Immature natural killer cell (primary cell): ENCODE measurements around the gene KRT78. TPM values are rescaled to one million over a fixed set of nuclear protein-coding genes. Genes with fewer than 3 reads are reported as not detected.
"Not testable (repeated sequence)": the region's sequence is repeated elsewhere in the genome, so short reads cannot be mapped to it uniquely, and the experiment has no call there.

ENCODE experiments used
- DNase-seq, 3 donors: peaks; one replicate each; pipeline ENCODE4 v3.0.0; 2022; ENCODE audit warnings: mixed read lengths in 1 of 3
- H3K27ac Mint-ChIP-seq, 6 donors: one replicate each; pipeline ENCODE4 v1.8.0; 2020; ENCODE audit warnings: mixed read lengths in 6 of 6, mild to moderate bottlenecking in 5 of 6, inconsistent platforms in 4 of 6, moderate library complexity in 3 of 6
- H3K27me3 Mint-ChIP-seq, 3 donors: one replicate each; pipeline ENCODE4 v1.8.0; 2020 to 2021; ENCODE audit warnings: low read depth in 3 of 3, mild to moderate bottlenecking in 3 of 3, mixed read lengths in 3 of 3, moderate library complexity in 3 of 3, inconsistent platforms in 1 of 3
- H3K36me3 Mint-ChIP-seq, 3 donors: one replicate each; pipeline ENCODE4 v1.8.0; 2020; ENCODE audit warnings: mixed read lengths in 3 of 3, inconsistent platforms in 2 of 3, mild to moderate bottlenecking in 2 of 3
- H3K4me1 Mint-ChIP-seq, 2 donors: one replicate each; pipeline ENCODE4 v1.8.0; 2020; ENCODE audit warnings: inconsistent platforms in 2 of 2, mild to moderate bottlenecking in 2 of 2, mixed read lengths in 2 of 2, moderate library complexity in 1 of 2
- H3K4me3 Mint-ChIP-seq, 5 donors: one replicate each; pipeline ENCODE4 v1.8.0; 2020; ENCODE audit warnings: mild to moderate bottlenecking in 5 of 5, mixed read lengths in 5 of 5, inconsistent platforms in 3 of 5, moderate library complexity in 3 of 5
- H3K9me3 Mint-ChIP-seq, 6 donors: one replicate each; pipeline ENCODE4 v1.8.0; 2020; ENCODE audit warnings: mild to moderate bottlenecking in 6 of 6, mixed read lengths in 6 of 6, inconsistent platforms in 4 of 6, moderate library complexity in 3 of 6
- polyA plus RNA-seq, 3 donors: library from polyadenylated mRNA; unstranded; fragments of 300-500 nt; fragmentation: Illumina TruSeq; gene quantifications; one replicate each; pipeline ENCODE4 v1.2.3, GENCODE V29; 2021

KRT78 gene, protein sequence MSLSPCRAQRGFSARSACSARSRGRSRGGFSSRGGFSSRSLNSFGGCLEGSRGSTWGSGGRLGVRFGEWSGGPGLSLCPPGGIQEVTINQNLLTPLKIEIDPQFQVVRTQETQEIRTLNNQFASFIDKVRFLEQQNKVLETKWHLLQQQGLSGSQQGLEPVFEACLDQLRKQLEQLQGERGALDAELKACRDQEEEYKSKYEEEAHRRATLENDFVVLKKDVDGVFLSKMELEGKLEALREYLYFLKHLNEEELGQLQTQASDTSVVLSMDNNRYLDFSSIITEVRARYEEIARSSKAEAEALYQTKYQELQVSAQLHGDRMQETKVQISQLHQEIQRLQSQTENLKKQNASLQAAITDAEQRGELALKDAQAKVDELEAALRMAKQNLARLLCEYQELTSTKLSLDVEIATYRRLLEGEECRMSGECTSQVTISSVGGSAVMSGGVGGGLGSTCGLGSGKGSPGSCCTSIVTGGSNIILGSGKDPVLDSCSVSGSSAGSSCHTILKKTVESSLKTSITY
- polyA plus RNA-seq, result under 1 TPM in 1 of 3 donors, not detected in 2; 0.28 TPM

DNA sequence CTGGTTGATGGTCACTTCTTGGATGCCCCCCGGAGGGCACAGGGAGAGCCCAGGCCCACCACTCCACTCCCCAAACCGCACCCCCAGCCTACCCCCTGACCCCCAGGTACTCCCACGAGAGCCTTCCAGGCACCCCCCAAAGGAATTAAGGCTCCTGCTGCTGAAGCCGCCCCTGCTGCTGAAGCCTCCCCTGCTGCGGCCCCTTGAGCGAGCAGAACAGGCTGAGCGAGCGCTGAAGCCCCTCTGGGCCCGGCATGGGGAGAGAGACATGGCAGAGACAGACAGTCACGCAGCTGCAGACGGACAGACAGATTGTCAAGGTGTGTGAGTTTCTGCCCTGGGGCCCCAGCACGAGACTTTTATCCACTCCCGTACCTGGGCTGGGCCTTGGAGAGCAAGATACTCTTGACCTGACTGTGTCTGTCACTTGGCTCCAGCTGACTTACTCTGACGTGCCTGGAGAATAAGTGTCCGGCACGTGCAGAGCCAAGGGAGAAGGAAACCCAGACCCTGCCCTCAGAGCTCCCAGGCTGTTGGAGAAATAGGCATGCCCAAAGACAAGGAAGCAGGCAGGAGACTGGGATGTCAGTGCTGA lies at the start of gene KRT78:
KRT78 (minus strand) TSS at position 334 of the 595 bp plus-strand sequence; CDS start at position 270, 64 bp downstream.
- Mint-ChIP-seq H3K27me3 (peaks cover 1 to 3% (median 3%) of the 10 kb centered on the region in 3 donors), H3K9me3 (no peaks in the 10 kb centered on the region), H3K4me1 (no peaks in the 10 kb centered on the region), H3K4me3 (no peak within 1 kb of the TSS), H3K36me3 (peaks cover 0 to 8% (median 0%) of the 10 kb centered on the region in 3 donors), H3K27ac (no peak within 1 kb of the TSS)
- no peak for DNase-seq

DNA sequence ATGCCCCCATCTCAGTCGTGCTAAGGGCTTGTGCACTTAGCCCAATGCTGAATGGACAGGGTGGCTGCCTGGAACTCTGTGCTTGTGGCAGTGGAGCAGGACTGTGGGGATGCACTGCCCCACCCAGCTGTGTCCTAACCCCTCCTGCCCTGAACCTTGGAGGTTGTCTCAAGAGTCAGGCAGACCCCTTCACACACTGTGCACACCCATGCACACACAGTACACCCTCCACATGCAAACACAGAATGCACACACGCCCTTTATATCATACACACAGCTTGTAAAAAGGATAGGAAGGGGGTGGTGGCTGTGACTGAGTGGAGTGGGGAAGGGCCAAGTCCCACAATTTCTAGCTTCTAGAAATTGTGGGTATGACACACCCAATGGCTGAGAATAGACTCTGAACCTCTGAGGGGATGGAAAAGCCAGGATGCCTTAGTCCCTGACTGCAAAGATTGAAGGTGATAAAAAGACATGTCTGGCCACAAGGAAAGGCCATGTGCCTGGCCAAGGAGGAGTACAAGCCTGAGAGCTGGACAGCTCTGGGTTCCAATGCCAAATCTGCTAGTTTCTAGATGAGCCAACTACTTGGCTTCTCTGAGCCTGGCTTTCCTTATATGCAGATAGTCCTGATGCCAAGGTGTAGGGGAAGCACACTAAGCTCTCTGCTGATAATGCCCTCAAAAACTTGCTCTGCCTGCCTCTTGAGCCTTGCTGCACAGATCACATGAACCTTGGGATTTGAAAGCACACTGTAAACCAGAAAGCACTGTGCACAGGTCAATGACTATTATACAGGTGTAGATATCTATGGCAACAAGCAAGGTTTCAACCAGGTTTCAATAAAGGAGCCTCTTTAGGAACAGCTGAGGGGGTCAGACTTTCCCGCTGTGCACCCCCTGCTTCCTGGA lies 47.7 kb upstream of the KRT78 start:
- Mint-ChIP-seq H3K27ac (no peak overlapping the region), H3K9me3 (no peaks in the 10 kb centered on the region), H3K4me1 (no peaks in the 10 kb centered on the region)

DNA sequence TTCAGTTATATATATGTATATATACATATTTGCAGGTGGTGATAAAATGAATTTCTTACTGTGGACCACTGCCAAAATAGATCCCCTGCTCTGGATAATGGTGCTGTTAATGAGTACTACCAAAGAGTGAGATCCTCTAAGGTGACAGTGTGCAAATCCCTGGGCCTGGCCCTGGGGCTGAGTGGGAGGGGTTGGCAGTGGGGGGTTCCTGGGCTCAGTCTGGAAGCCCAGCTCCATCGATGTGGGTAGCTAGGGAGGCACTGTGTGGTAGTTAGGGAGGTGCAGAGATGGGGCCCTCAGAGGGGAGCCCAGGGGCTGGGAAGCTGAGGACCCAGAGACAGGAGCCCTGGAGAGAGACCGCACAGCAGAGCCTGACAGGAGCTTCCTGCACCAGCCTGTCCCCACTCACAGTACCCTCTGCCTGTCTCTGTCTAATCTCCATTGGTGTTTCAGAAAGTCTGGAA lies 47.0 kb upstream of the KRT78 start:
- Mint-ChIP-seq H3K27me3 (peaks cover 0 to 9% (median 2%) of the 10 kb centered on the region in 3 donors), H3K36me3 (no peaks in the 10 kb centered on the region), H3K4me3 (no peak overlapping the region), H3K9me3 (no peaks in the 10 kb centered on the region), H3K27ac (no peak overlapping the region), H3K4me1 (no peaks in the 10 kb centered on the region)
- no peak for DNase-seq

More for the DNA sequence above, 47.7 kb upstream of the KRT78 start:
- Mint-ChIP-seq H3K4me3 (no peak overlapping the region), H3K27me3 (peaks cover 0 to 9% (median 2%) of the 10 kb centered on the region in 3 donors), H3K36me3 (no peaks in the 10 kb centered on the region)
- DNase-seq, result no peak

DNA sequence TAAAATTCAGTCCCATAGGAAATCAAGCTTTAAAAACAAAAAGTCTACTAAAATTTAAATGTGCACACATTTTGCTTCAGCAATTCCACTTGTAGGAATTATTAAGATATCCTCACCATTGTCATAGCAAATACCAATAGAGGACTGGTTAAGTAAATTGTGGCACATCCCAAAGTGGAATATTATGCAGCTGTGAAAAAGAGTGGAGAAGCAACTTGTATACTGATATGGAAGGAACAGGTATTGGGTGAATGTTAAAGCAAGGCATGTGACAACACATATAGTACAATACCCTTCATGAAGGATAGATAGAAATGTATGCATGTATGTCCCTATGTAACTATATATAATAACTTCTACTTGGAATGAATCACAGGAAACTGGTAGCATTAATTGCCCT lies 44.2 kb upstream of the KRT78 start:
- Mint-ChIP-seq H3K4me1 (no peaks in the 10 kb centered on the region), H3K4me3 (no peak overlapping the region), H3K27me3 (peaks cover 0 to 9% (median 4%) of the 10 kb centered on the region in 3 donors), H3K9me3 (no peaks in the 10 kb centered on the region), H3K27ac (no peak overlapping the region), H3K36me3 (no peaks in the 10 kb centered on the region)
- DNase-seq, result no peak

DNA sequence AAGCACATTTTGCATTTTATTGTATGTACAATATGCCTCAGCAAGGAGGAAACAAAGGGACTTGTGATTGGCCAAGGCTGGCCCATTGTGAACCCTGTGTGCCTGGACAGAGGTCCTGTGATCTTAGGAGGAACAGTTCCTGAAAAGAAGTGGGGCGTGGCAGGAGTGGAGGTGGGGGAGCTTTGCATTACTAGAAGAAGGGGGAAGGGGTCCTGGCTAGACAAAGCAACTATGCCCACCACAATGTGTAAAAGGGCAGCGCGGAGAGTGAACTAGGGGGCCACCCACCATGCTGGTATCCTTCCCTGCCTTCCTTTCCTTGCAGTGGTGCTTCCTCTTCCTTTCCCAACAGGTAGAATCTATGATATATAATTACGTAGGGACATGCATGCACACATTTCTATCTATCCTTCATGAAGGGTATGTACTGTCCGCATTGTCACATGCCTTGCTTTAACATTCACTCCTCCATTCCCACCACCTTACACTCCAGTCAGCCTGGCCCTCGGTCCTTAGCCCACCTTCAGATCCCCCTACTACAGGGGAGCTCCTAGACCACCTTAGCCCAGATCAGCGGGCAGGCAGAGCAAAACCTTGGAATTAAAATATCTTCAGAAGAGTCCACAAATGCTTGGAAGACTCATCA lies 43.5 kb upstream of the KRT78 start:
- peaks cover 0 to 9% (median 4%) of the 10 kb centered on the region in 3 donors for H3K27me3 Mint-ChIP-seq
- no peaks in the 10 kb centered on the region for H3K9me3 Mint-ChIP-seq
- DNase-seq, result no peak
- no peak overlapping the region for H3K4me3 Mint-ChIP-seq
- H3K27ac Mint-ChIP-seq, result no peak overlapping the region
- H3K36me3 Mint-ChIP-seq, result no peaks in the 10 kb centered on the region
- H3K4me1 Mint-ChIP-seq, result no peaks in the 10 kb centered on the region

DNA sequence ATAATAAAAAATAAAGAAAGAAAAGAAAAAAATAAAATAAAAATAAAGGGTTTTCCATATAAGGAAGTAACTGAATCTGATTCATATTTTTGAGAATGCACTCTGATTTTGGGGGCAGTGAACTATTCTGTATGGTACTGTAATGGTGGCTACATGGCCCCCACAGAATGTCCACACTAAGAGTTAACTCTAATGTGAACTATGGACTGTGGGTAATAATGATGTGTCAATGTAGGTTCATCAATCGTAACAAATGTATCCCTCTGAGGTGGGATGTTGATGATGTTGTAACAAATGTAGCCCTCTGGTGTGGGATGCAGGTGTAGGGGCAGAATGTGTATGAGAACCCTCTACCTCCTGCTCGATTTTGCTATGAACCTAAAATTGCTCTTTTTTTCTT lies 42.2 kb upstream of the KRT78 start:
- Mint-ChIP-seq H3K27ac (no peak overlapping the region), H3K9me3 (no peaks in the 10 kb centered on the region), H3K36me3 (no peaks in the 10 kb centered on the region), H3K4me1 (no peaks in the 10 kb centered on the region), H3K27me3 (peaks cover 2 to 12% (median 4%) of the 10 kb centered on the region in 3 donors), H3K4me3 (no peak overlapping the region)
- no peak for DNase-seq

DNA sequence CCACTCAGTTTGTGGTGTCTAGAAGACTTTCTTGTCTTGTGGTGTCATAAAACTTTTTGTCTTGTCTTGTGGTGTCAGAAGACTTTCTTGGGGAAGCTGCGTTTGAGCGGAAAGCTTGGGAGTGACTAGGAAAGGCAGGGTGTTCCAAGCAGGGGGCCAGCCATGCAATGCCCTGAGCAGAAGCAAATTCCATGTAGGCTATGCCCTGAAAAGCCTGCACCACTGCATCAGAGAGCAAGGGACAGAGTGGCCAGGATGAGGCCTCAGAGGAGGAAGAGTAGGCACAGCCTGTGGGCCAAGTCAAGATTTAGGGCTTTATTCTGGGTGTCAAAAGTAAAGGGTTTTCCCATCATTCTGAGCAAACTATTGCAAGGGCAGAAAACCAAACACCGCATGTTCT lies 41.6 kb upstream of the KRT78 start:
- no peaks in the 10 kb centered on the region for H3K9me3 Mint-ChIP-seq
- no peaks in the 10 kb centered on the region for H3K4me1 Mint-ChIP-seq
- no peak overlapping the region for H3K4me3 Mint-ChIP-seq
- H3K27me3 Mint-ChIP-seq, result peaks cover 2 to 12% (median 4%) of the 10 kb centered on the region in 3 donors
- no peaks in the 10 kb centered on the region for H3K36me3 Mint-ChIP-seq
- H3K27ac Mint-ChIP-seq, result no peak overlapping the region
- DNase-seq, result no peak

DNA sequence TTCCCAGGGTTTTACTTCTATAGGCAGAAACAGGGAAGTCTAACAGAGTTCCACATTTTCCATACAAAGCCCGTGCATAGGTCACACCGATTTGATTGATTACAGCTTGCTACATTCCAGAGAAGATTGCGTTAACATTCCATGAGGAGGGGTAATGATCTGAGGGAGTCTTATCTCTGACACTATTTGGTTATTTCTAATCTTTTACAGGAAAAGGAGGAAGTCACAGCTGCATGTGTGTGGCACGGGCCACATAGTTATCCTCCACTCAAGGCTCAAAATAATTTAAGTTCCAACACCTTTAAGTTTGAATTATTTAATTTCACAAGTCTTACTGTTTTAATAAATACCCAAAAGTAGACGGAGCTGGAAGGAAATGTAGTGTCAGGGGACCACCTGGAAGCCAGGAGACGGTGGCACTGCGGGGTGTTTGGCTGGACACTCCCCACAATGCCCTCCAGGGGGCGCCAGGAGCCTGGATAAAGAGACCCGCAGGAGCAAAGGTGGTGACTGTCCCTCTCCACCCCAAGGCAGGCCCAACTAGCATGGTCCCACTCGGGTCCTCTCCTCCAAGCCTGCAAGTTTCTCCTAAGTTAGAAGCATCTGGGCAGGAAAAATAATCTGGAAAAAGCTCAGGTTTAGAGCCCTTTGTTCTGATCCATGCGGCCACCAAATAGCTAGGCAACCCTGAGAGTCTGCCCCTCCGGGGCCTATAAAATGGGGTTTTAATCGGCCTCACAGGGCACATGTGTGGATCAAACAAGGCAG lies 35.9 kb upstream of the KRT78 start:
- DNase-seq, result peak; percentile 55 to 62 (median 58)
- H3K36me3 Mint-ChIP-seq, result no peaks in the 10 kb centered on the region
- H3K27me3 Mint-ChIP-seq, result peaks cover 2 to 17% (median 5%) of the 10 kb centered on the region in 3 donors
- peaks cover 3 to 6% of the 10 kb centered on the region in 2 donors for H3K4me1 Mint-ChIP-seq
- no peak overlapping the region for H3K4me3 Mint-ChIP-seq
- H3K9me3 Mint-ChIP-seq, result no peaks in the 10 kb centered on the region
- H3K27ac Mint-ChIP-seq, result no peak overlapping the region

DNA sequence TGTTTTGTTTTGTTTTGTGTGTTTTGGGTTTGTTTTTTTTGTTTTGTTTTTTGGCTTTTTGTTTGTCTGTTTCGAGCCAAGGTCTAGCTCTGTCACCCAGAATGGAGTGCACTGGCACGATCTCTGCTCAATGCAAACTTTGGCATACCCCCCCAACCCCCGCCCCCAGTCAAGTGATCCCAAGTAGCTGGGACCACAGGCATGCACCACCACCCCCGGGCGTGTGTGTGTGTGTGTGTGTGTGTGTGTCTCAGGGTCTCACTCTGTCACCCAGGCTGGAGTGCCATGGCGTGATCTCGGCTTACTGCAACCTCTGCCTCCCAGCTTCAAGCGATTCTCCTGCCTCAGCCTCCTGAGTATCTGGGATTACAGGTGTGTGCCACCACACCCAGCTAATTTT lies 31.7 kb upstream of the KRT78 start:
- H3K9me3 Mint-ChIP-seq, H3K36me3 Mint-ChIP-seq, H3K27me3 Mint-ChIP-seq, H3K27ac Mint-ChIP-seq, DNase-seq, H3K4me1 Mint-ChIP-seq: not testable (repeated sequence)
- peak overlapping the region in 1 of 5 donors; percentile 76 for H3K4me3 Mint-ChIP-seq

DNA sequence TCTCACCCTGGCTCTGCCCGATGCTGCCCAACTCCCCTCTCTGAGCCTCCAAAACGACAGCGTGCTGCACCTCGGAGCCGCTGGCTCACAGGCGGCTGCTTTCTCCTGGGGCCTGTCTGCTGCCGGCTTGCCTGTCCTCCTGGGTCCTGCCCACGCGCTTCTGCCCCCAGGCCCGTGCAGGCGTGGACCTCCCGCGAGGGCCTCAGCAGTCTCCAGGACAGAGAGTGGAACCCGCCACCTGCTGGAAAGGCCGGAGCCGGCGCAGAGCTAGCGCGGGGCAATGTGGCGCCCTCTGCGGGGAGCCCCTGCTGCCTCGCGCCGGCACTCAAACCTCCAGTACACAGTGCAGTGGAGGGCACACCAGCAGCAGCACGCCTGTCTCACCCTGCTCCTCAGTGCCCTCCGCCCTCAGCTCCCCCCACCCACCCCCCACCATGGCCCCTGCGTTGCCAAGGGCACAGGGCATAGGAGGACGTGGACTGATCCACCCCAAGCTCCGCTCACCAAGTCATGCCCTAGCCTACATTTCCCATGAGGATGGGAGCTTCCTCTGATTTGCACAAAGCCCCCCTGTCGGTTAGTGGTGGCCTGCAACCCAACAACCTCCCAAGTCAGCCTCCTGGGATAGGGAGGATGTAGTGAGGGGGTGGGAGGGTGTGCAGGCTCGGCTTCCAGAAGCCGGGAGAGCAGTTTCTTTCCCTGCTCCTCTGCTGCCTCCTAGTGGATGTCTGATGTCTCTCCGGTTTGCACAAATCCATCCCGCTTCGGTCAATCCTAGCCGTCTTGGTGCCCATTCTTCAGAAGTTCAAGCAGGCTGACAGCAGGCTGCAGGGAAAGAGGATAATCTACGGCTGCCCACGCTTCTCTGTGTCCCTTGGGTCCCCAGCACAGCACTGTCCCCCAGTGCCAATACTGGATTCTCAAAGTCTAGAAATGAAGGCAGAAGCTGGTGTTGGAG lies 30.9 kb upstream of the KRT78 start:
- H3K9me3 Mint-ChIP-seq, result peaks cover 0 to 2% (median 0%) of the 10 kb centered on the region in 6 donors
- peak; percentile 70 to 82 (median 78) for DNase-seq
- H3K4me1 Mint-ChIP-seq, result peaks cover 8 to 10% of the 10 kb centered on the region in 2 donors
- no peaks in the 10 kb centered on the region for H3K36me3 Mint-ChIP-seq
- peak overlapping the region in 3 of 6 donors; percentile 19 to 40 (median 36) for H3K27ac Mint-ChIP-seq
- peaks cover 3 to 7% (median 3%) of the 10 kb centered on the region in 3 donors for H3K27me3 Mint-ChIP-seq
- H3K4me3 Mint-ChIP-seq, result peak overlapping the region; percentile 44 to 76 (median 68)

DNA sequence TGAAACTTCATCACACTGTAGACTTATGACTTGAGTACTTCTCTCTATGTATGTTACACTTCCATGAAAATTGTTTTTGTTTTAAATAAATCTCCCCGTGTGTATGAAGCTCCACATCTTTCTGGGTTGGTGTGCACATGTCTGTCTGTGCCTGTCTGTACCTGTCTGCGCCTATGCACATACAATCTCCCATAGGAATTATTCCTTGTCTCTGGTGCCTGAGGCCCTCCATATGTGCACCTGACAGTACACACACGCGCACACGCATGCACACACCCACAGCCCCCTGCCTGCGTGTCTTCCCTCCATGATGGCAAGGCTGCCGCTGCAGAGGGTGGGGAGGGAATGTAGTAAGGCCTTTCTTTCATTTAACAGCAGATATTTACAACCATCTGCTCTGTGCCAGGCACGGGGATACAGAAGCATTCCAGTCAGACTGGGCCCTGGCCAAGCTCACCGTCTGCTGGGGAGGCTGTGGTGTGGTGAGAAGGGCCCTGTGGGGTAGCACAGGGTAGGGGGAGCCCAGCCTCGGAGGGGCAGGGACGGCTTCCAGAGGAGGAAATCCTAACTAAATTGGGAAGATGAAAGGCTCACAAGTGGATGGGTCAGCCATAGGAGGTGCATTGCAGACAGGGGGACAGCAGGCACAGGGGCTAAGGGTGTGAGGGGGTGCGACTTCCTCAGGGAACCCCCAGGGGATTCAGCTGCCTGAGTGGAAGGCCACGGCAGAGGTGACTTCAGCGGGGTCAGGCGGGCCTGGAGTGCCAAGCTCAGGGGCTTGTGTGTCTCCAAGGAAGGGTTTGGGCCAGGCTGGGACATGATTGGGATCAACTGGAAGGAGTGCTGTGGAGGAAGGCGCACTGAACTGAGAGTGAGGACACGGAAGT lies 30.0 kb upstream of the KRT78 start:
- Mint-ChIP-seq H3K36me3 (no peaks in the 10 kb centered on the region), H3K9me3 (peaks cover 0 to 2% (median 0%) of the 10 kb centered on the region in 6 donors)

More for the DNA sequence above, 30.0 kb upstream of the KRT78 start:
- Mint-ChIP-seq H3K27me3 (peaks cover 7 to 8% (median 8%) of the 10 kb centered on the region in 3 donors), H3K27ac (peak overlapping the region in 3 of 6 donors; percentile 12 to 54 (median 34)), H3K4me1 (peaks cover 14 to 20% of the 10 kb centered on the region in 2 donors), H3K4me3 (no peak overlapping the region)
- DNase-seq, result no peak
